OCI-LY3 (cell line): ENCODE measurements around the gene COX7A2.

Source experiments
- H2AFZ ChIP-seq: fragments of 200-600, 300-600 bp; shearing (Covaris generic); 2 replicates; pipeline ENCODE4 v1.6.0; 2014; ENCODE audit warnings: antibody characterized with exemption, low read depth, low read length
- H3K27ac ChIP-seq: fragments of 200-600, 300-600 bp; sonication (generic); 2 replicates; pipeline ENCODE4 v1.5.1; 2014; ENCODE audit warnings: mild to moderate bottlenecking, low read length, moderate library complexity, mixed read lengths
- H3K27me3 ChIP-seq: fragments of 200-600, 300-600 bp; sonication (generic); 2 replicates; pipeline ENCODE4 v1.6.1; 2014; ENCODE audit warnings: low read depth, low read length, mixed read lengths
- H3K36me3 ChIP-seq: fragments of 200-600, 300-600 bp; sonication (generic); replicated peaks from 2 replicates; pipeline ENCODE3; 2014; ENCODE audit warnings: low read depth, low read length, mixed read lengths
- H3K4me1 ChIP-seq: fragments of 300-600, 200-600 bp; sonication (generic); 2 replicates; pipeline ENCODE4 v1.6.1; 2014; ENCODE audit warnings: low read length, mixed read lengths
- H3K4me2 ChIP-seq: fragments of 200-600, 300-600 bp; sonication (generic); 2 replicates; pipeline ENCODE4 v1.6.1; 2014; ENCODE audit warnings: low read length, mixed read lengths
- H3K4me3 ChIP-seq: fragments of 300-600, 200-600 bp; sonication (generic); 2 replicates; pipeline ENCODE4 v1.5.1; 2014; ENCODE audit warnings: antibody characterized with exemption, mild to moderate bottlenecking, low read length, moderate library complexity
- H3K79me2 ChIP-seq: fragments of 300-600, 200-600 bp; shearing (Covaris generic); 2 replicates; pipeline ENCODE4 v1.6.1; 2014; ENCODE audit warnings: mild to moderate bottlenecking, low read length, mixed read lengths
- H3K9ac ChIP-seq: fragments of 300-600, 200-600 bp; shearing (Covaris generic); 2 replicates; pipeline ENCODE4 v1.6.0; 2014; ENCODE audit warnings: mild to moderate bottlenecking, low read length, moderate library complexity
- H3K9me3 ChIP-seq: fragments of 200-600, 300-600 bp; shearing (Covaris generic); 2 replicates; pipeline ENCODE4 v1.6.1; 2014; ENCODE audit warnings: low read length, mixed read lengths; ENCODE audit not compliant: insufficient read depth
- H4K20me1 ChIP-seq: fragments of 200-600, 300-600 bp; sonication (generic); 2 replicates; pipeline ENCODE4 v1.6.1; 2016; ENCODE audit warnings: low read length, mixed read lengths; ENCODE audit not compliant: insufficient read depth
- CTCF ChIP-seq: fragments of 200-600, 300-600 bp; sonication (generic); IDR thresholded peaks from 2 replicates; pipeline ENCODE4 v1.5.1; 2014; ENCODE audit warnings: antibody characterized with exemption, low read length, low read depth
- EZH2phosphoT487 ChIP-seq: fragments of 200-600 bp; shearing (Covaris generic); IDR thresholded peaks from 2 replicates; pipeline ENCODE4 v1.6.1; 2018; ENCODE audit warnings: antibody characterized with exemption, mixed run types, low read depth

COX7A2 gene

DNA sequence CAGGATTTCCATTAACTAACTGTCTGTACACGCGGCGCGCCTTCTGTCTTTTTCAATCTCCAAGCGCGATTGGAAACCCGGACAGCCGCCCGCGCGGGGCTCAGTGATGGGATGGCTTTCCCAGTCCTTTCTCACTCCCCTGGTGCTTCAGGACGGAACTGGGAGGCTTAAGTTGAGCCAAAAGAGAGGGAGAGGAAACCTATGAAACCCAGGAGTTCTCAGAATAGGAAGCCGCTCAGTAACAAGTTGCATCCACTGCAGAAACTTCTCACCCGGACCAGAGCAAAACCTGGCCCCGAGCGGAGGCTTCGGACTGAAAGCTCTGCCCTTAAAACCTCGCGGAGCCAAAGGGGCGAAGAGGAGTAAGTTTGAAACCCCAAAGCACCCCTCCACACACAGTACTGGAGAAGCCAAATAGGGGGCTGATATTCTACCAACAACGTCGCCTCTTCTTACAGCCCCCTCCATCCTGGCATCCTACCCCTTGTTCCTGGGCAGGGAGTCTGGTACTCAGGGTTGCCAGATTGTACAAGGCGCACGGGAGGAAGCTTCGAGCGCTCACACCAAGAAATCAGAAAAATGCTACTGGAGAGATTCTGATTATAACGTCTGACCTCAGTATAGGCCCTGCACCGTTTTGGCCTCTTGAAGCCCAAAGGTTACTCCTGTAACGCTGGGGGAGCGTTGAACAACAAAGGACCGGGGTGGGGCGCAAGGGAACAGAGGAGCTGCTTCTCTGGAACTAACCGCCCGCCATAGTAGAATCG, 36.8 kb downstream of the COX7A2 start:
- no peaks in the 10 kb centered on the region for H3K9me3 ChIP-seq
- H3K27me3 ChIP-seq, result no peaks in the 10 kb centered on the region
- no peak overlapping the region for H3K4me3 ChIP-seq
- H2AFZ ChIP-seq, result no peak overlapping the region
- TF ChIP-seq EZH2phosphoT487 (no peak), CTCF (no peak)
- no peak overlapping the region for H3K9ac ChIP-seq
- H4K20me1 ChIP-seq, result no peaks in the 10 kb centered on the region
- no peak overlapping the region for H3K27ac ChIP-seq
- H3K4me1 ChIP-seq, result peaks cover 21% of the 10 kb centered on the region
- H3K79me2 ChIP-seq, result no peaks in the 10 kb centered on the region
- H3K4me2 ChIP-seq, result no peak overlapping the region
- H3K36me3 ChIP-seq, result no peaks in the 10 kb centered on the region

DNA sequence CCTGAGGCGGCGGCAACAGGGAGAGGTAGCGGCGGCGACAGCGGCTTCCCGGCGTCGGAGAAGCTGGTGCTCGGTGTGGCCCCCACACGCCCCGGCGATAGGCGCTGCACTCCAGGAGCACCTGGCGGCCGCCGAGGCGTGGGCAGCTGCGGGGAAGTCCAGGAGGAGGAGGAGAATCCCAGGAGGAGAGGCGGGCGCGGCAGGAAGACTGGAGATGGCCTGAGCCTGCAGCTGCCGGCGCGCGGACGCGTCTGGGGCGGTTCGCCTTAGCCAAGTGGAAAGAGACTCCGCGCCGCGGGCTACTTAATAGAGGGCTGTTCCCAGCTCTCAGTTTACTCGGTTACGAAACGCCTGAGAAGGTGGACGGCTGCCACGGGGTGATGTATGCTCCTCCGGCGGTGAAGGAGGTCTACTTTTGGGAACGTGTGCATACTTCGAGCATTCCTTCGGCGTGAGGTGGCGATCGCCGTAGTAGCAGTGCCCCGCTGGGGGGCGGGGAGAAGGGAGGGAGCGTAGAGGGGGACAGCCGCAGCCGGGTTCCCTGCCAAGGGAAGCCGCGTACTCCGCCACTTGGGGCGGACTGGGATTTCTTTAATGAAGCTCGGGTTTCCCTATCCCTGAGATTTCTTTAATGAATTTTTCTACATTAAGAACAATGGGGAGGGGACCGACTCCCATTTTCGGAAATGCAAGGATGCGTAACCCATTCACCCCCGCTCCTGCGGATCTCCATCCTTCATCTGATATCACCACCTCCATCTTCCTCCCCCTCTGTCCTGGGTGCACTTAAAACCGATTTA, 37.6 kb downstream of the COX7A2 start, which contains the start of gene COL12A1:
TSS of gene COL12A1 (minus strand) at position 278 of the 800 bp plus-strand sequence. CDS start 3,261 bp downstream, outside the sequence.
- Histone ChIP-seq H3K4me1 (peaks cover 18% of the 10 kb centered on the region), H3K36me3 (no peaks in the 10 kb centered on the region), H3K79me2 (no peaks in the 10 kb centered on the region), H2AFZ (no peak within 1 kb of the TSS), H4K20me1 (no peaks in the 10 kb centered on the region), H3K4me2 (no peak within 1 kb of the TSS), H3K27ac (no peak within 1 kb of the TSS), H3K27me3 (no peaks in the 10 kb centered on the region), H3K9me3 (no peaks in the 10 kb centered on the region), H3K9ac (no peak within 1 kb of the TSS), H3K4me3 (no peak within 1 kb of the TSS)
- TF ChIP-seq EZH2phosphoT487 (no peak), CTCF (no peak)

GRCh38 chr6:75204959-75205775, 38.4 kb downstream of the COX7A2 start:
- Histone ChIP-seq H3K36me3 (no peaks in the 10 kb centered on the region), H3K27ac (no peak overlapping the region), H3K27me3 (no peaks in the 10 kb centered on the region), H3K4me3 (no peak overlapping the region), H3K79me2 (no peaks in the 10 kb centered on the region), H3K9ac (no peak overlapping the region), H3K4me2 (no peak overlapping the region), H2AFZ (no peak overlapping the region), H3K9me3 (no peaks in the 10 kb centered on the region), H3K4me1 (peaks cover 11% of the 10 kb centered on the region), H4K20me1 (no peaks in the 10 kb centered on the region)
- TF ChIP-seq EZH2phosphoT487, result no peak
- no peak for TF ChIP-seq CTCF
